H1 (cell line): ENCODE results near the gene HIBCH. TPM values are rescaled to one million over a fixed set of nuclear protein-coding genes. Genes with fewer than 3 reads are reported as not detected.

Experiments used
- CTCF ChIA-PET: fragments of 300-600 bp; sonication (Branson Sonifier 250); formaldehyde crosslinking; loops from one replicate; lab custom pipeline; 2021; ENCODE audit not compliant: partially characterized antibody; lab: Charles Lee
- POLR2A ChIA-PET: fragments of 300-600 bp; sonication (Branson Sonifier 250); formaldehyde crosslinking; loops from one replicate; lab custom pipeline; 2021; ENCODE audit warnings: inconsistent platforms; ENCODE audit not compliant: partially characterized antibody; lab: Charles Lee
- DNase-seq, 2 experiments: peaks; one replicate each; pipeline versions ENCODE4 v3.0.0 to v3.0.0-alpha.2; 2010 to 2022; ENCODE audit warnings: low spot score in 2 of 2, low read depth in 1 of 2, mixed read lengths in 1 of 2
- FAIRE-seq: peaks from 2 replicates; lab custom pipeline; 2011; peaks lifted over from hg19 to GRCh38; lab: Jason Lieb, UNC
- H2AFZ ChIP-seq: 2 replicates; pipeline ENCODE4 v1.8.1; 2012; ENCODE audit warnings: low read length, inconsistent platforms
- H2AK5ac ChIP-seq: 2 replicates; pipeline ENCODE4 v1.6.1; 2013; ENCODE audit warnings: low read depth, low read length
- H2BK120ac ChIP-seq: replicated peaks from 2 replicates; pipeline ENCODE3; 2013; ENCODE audit warnings: low read depth, low read length, inconsistent platforms
- H2BK12ac ChIP-seq: 2 replicates; pipeline ENCODE4 v1.6.1; 2013; ENCODE audit warnings: low read depth, low read length
- H2BK15ac ChIP-seq: 2 replicates; pipeline ENCODE4 v1.6.1; 2013; ENCODE audit warnings: low read length
- H2BK20ac ChIP-seq: 2 replicates; pipeline ENCODE4 v1.6.1; 2013; ENCODE audit warnings: low read length
- H2BK5ac ChIP-seq: 2 replicates; pipeline ENCODE4 v1.6.1; 2013; ENCODE audit warnings: low read depth, low read length
- H3K14ac ChIP-seq: 2 replicates; pipeline ENCODE4 v1.6.1; 2013; ENCODE audit warnings: inconsistent platforms; ENCODE audit not compliant: insufficient read length
- H3K18ac ChIP-seq: 2 replicates; pipeline ENCODE4 v1.6.1; 2013; ENCODE audit warnings: low read length; ENCODE audit errors: extremely low read depth
- H3K23ac ChIP-seq: 2 replicates; pipeline ENCODE4 v1.6.1; 2013; ENCODE audit warnings: inconsistent platforms; ENCODE audit not compliant: insufficient read length
- H3K23me2 ChIP-seq: 2 replicates; pipeline ENCODE4 v1.6.1; 2013; ENCODE audit warnings: low read depth, low read length
- H3K27ac ChIP-seq: 2 replicates; pipeline ENCODE4 v1.6.1; 2011; ENCODE audit warnings: low read depth, low read length, inconsistent platforms
- H3K27me3 ChIP-seq, 4 experiments: replicated peaks in 1 of 4; 1 replicate in 1 of 4; 2 replicates in 3 of 4; pipeline versions ENCODE4 v1.6.1 to v1.8.1; 2011 to 2013; ENCODE audit warnings: low read length in 3 of 4, mild to moderate bottlenecking in 3 of 4, inconsistent platforms in 2 of 4, mixed read lengths in 2 of 4, moderate library complexity in 1 of 4; ENCODE audit not compliant: control insufficient read depth in 3 of 4, insufficient read depth in 3 of 4; ENCODE audit errors: extremely low read depth in 1 of 4
- H3K36me3 ChIP-seq, 4 experiments: 2 replicates each; pipeline versions ENCODE4 v1.6.1 to v1.8.1; 2011 to 2013; ENCODE audit warnings: mild to moderate bottlenecking in 4 of 4, low read length in 3 of 4, moderate library complexity in 2 of 4, control low read depth in 1 of 4, inconsistent platforms in 1 of 4; ENCODE audit not compliant: insufficient read depth in 4 of 4, control insufficient read depth in 2 of 4
- H3K4ac ChIP-seq: replicated peaks from 2 replicates; pipeline ENCODE3; 2013; ENCODE audit warnings: low read length, low read depth, mixed read lengths, inconsistent platforms; ENCODE audit not compliant: insufficient read length
- H3K4me1 ChIP-seq, 4 experiments: replicated peaks in 1 of 4; 1 replicate in 1 of 4; 2 replicates in 3 of 4; pipeline versions ENCODE4 v1.6.1 to v1.8.1; 2011 to 2013; ENCODE audit warnings: low read length in 3 of 4, inconsistent platforms in 2 of 4, mixed read lengths in 1 of 4; ENCODE audit not compliant: insufficient read depth in 4 of 4, control insufficient read depth in 3 of 4
- H3K4me2 ChIP-seq, 2 experiments: 2 replicates each; pipeline versions ENCODE4 v1.6.1 to v1.8.1; 2011 to 2013; ENCODE audit warnings: low read depth in 2 of 2, low read length in 2 of 2, control low read depth in 1 of 2, inconsistent platforms in 1 of 2, mild to moderate bottlenecking in 1 of 2; ENCODE audit not compliant: insufficient read depth in 1 of 2
- H3K4me3 ChIP-seq, 4 experiments: fragments of 200-600, 300-600 bp in 1 of 4; sonication (generic), shearing (Covaris generic), sonication (Bioruptor Twin) in 1 of 4; 2 replicates each; pipeline versions ENCODE4 v1.5.1 to v1.8.1; 2011 to 2016; ENCODE audit warnings: low read length in 4 of 4, low read depth in 3 of 4, control low read depth in 2 of 4, inconsistent platforms in 2 of 4, mild to moderate bottlenecking in 2 of 4, mixed read lengths in 1 of 4, moderate library complexity in 1 of 4; ENCODE audit not compliant: insufficient read depth in 2 of 4; ENCODE audit errors: extremely low read depth in 1 of 4
- H3K56ac ChIP-seq: replicated peaks from 2 replicates; pipeline ENCODE3; 2013; ENCODE audit warnings: low read depth, mild to moderate bottlenecking, mixed read lengths, low read length, inconsistent platforms; ENCODE audit not compliant: insufficient read length
- H3K79me1 ChIP-seq: 2 replicates; pipeline ENCODE4 v1.6.1; 2013; ENCODE audit warnings: low read depth, low read length, control low read depth
- H3K79me2 ChIP-seq, 2 experiments: 2 replicates each; pipeline versions ENCODE4 v1.6.1 to v1.8.1; 2012 to 2013; ENCODE audit warnings: low read length in 2 of 2, mild to moderate bottlenecking in 2 of 2, inconsistent platforms in 1 of 2; ENCODE audit not compliant: insufficient read depth in 2 of 2, control insufficient read depth in 1 of 2
- H3K9ac ChIP-seq, 4 experiments: replicated peaks in 1 of 4; 1 replicate in 1 of 4; 2 replicates in 3 of 4; pipeline versions ENCODE4 v1.6.1 to v1.8.1; 2011 to 2013; ENCODE audit warnings: low read depth in 3 of 4, low read length in 3 of 4, control low read depth in 2 of 4, mild to moderate bottlenecking in 2 of 4, moderate library complexity in 2 of 4, inconsistent platforms in 1 of 4; ENCODE audit errors: extremely low read depth in 1 of 4
- H3K9me3 ChIP-seq, 2 experiments: 2 replicates each; pipeline versions ENCODE4 v1.6.1 to v1.8.1; 2012 to 2013; ENCODE audit warnings: mild to moderate bottlenecking in 2 of 2, moderate library complexity in 2 of 2, control low read depth in 1 of 2, inconsistent platforms in 1 of 2, low read depth in 1 of 2, low read length in 1 of 2, mixed read lengths in 1 of 2; ENCODE audit not compliant: insufficient read depth in 2 of 2
- H4K20me1 ChIP-seq, 2 experiments: replicated peaks in 1 of 2; 2 replicates each; pipeline versions ENCODE3 to v1.8.1; 2011 to 2013; ENCODE audit warnings: inconsistent platforms in 2 of 2, low read length in 2 of 2, mild to moderate bottlenecking in 1 of 2; ENCODE audit not compliant: insufficient read depth in 2 of 2, control insufficient read depth in 1 of 2
- H4K5ac ChIP-seq: 2 replicates; pipeline ENCODE4 v1.6.1; 2013; ENCODE audit warnings: low read length, low read depth, mixed read lengths, inconsistent platforms; ENCODE audit not compliant: insufficient read length
- H4K8ac ChIP-seq: 2 replicates; pipeline ENCODE4 v1.8.0; 2013; ENCODE audit warnings: mild to moderate bottlenecking, moderate library complexity, low read length, inconsistent platforms; ENCODE audit not compliant: insufficient read depth; ENCODE audit errors: extremely low read depth
- H4K91ac ChIP-seq: replicated peaks from 2 replicates; pipeline ENCODE3; 2013; ENCODE audit warnings: low read length, mixed read lengths, inconsistent platforms; ENCODE audit not compliant: insufficient read length
- BRCA1 ChIP-seq: IDR thresholded peaks from 2 replicates; pipeline ENCODE4 v1.6.1; 2012; ENCODE audit warnings: low read depth, low read length, improper control_type of control experiment
- EGR1 ChIP-seq: IDR thresholded peaks from 2 replicates; pipeline ENCODE4 v1.6.1; 2011; ENCODE audit warnings: low read depth, low read length, borderline replicate concordance
- MAFK ChIP-seq: IDR thresholded peaks from 2 replicates; pipeline ENCODE4 v1.6.1; 2012; ENCODE audit warnings: low read depth, mild to moderate bottlenecking, improper control_type of control experiment, low read length
- TEAD4 ChIP-seq: IDR thresholded peaks from 2 replicates; pipeline ENCODE4 v1.6.1; 2012; ENCODE audit warnings: low read depth, low read length, inconsistent platforms, mixed read lengths
- WGBS, 2 experiments: shearing (Covaris generic) in 1 of 2; methylation state at CpG; one replicate each; pipeline versions ENCODE4 v1.1.6 to v1.1.7; 2013 to 2015; ENCODE audit warnings: low lambda C conversion rate in 2 of 2, mixed read lengths in 2 of 2, inconsistent platforms in 1 of 2, low coverage in 1 of 2, missing lambda C conversion rate in 1 of 2; ENCODE audit not compliant: insufficient replicate concordance in 2 of 2, insufficient coverage in 1 of 2, insufficient read length in 1 of 2; ENCODE audit errors: extremely low coverage in 1 of 2, missing lambda C conversion rate in 1 of 2; 5-methylcytosine and 5-hydroxymethylcytosine counted together
- polyA plus RNA-seq, 7 experiments: library from polyadenylated mRNA; depleted of rRNA in 3 of 7; stranded (reverse) in 5 of 7; unstranded in 2 of 7; fragments of >200 nt in 5 of 7; fragments of 200-250 nt in 2 of 7; gene quantifications; 1 replicate in 5 of 7; 2 replicates in 1 of 7; 4 replicates in 1 of 7; pipeline versions ENCODE4 v1.2.1 to v1.2.3, GENCODE V29; 2011 to 2013; ENCODE audit warnings: missing spikeins in 2 of 7, mixed read lengths in 2 of 7
- total RNA-seq: library from RNA; stranded (reverse); fragmentation: NEBNext Ultra II Directional; extraction: Animal tissue kit (Norgen Biotek cat#: 25700); gene quantifications from 2 replicates; pipeline ENCODE4 v1.2.1, GENCODE V29; 2021

The HIBCH gene
- total and polyA plus RNA-seq, 2 of the 8 experiments (the other 6 are each of a cell fraction or from before 2014, with no cell fraction given): 7.5 to 31.8 TPM

DNA sequence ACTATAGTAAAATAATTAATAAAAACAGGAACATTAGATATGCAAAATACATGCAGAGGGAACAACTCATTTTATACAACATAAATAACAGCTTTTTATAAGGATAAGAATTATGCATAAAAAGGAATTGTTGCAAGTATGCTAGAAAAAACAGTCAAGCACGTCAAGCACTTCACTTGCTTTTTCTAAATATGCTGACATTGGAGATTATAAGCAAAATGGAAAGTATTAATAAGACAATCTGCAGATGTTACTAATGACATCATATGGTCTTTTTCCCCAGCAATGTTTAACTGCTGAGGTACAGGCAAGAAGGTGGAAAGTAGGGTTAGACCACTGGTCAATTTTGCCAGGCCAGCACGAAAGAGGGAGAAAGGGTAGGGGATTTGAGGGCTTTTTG lies 111.7 kb downstream of the HIBCH start:
- H3K23me2 ChIP-seq: no peaks in the 10 kb centered on the region
- ChIA-PET CTCF (interaction anchor here (0.8 kb wide), 1 partner anchor 11 kb away, joined by 3 read pairs; no protein-coding TSS in a partner anchor), POLR2A (interaction anchor here (0.7 to 1.2 kb wide), 2 partner anchors 82 to 429 kb away, joined by 3 to 4 read pairs; no protein-coding TSS in a partner anchor)
- H3K18ac ChIP-seq: no peak overlapping the region
- peaks cover 0 to 6% (median 0%) of the 10 kb centered on the region in 4 experiments; a peak in 1 of 8 replicates for H3K36me3 ChIP-seq
- H3K4me3 ChIP-seq: no peak overlapping the region
- H3K27me3 ChIP-seq: no peaks in the 10 kb centered on the region
- H2BK15ac ChIP-seq: no peak overlapping the region
- no peak overlapping the region for H2AK5ac ChIP-seq
- DNase-seq: no peak
- H3K27ac ChIP-seq: no peak overlapping the region
- no peak for FAIRE-seq
- H4K5ac ChIP-seq: no peak overlapping the region
- 98% methylated on average over 2 of the region's 2 CpGs; no CpG with 5 or more reads in 1 of the 2 experiments for WGBS, 2 experiments
- no peak overlapping the region for H3K4ac ChIP-seq
- H3K4me2 ChIP-seq: no peak overlapping the region
- H3K79me1 ChIP-seq: no peaks in the 10 kb centered on the region
- H4K91ac ChIP-seq: no peak overlapping the region
- H3K14ac ChIP-seq: no peak overlapping the region
- no peak overlapping the region for H3K23ac ChIP-seq
- H3K9ac ChIP-seq: no peak overlapping the region
- no peak overlapping the region for H2BK5ac ChIP-seq
- no peak overlapping the region for H3K56ac ChIP-seq
- no peaks in the 10 kb centered on the region for H4K20me1 ChIP-seq
- no peak overlapping the region for H2BK120ac ChIP-seq
- no peaks in the 10 kb centered on the region for H3K9me3 ChIP-seq
- no peak overlapping the region for H4K8ac ChIP-seq
- no peaks in the 10 kb centered on the region for H3K79me2 ChIP-seq
- no peak for TF ChIP-seq EGR1
- no peak for TF ChIP-seq TEAD4
- TF ChIP-seq MAFK: peak; percentile 37; the same call in 1 of the 2 replicates
- no peak for TF ChIP-seq BRCA1
- no peaks in the 10 kb centered on the region for H3K4me1 ChIP-seq
- no peak overlapping the region for H2BK20ac ChIP-seq
- no peak overlapping the region for H2BK12ac ChIP-seq
- no peak overlapping the region for H2AFZ ChIP-seq
